Calu3 (cell line): ENCODE data around the gene RGS3. TPM values are rescaled to one million over a fixed set of nuclear protein-coding genes. Genes with fewer than 3 reads are reported as not detected.

Experiments
- BruUV-seq: library from RNA; stranded (reverse); fragments of 400-500 nt; replicated peaks from 2 replicates; lab custom pipeline; 2021; lab: Mats Ljungman, UMichigan
- CTCF ChIA-PET: fragments of 300-600 bp; sonication (Branson Sonifier 250); formaldehyde crosslinking; loops from one replicate; lab custom pipeline; 2022; ENCODE audit warnings: antibody characterized with exemption; lab: Charles Lee
- DNase-seq: peaks from one replicate; pipeline ENCODE4 v3.0.0; 2022
- H3K27ac Mint-ChIP-seq: one replicate; pipeline ENCODE4 v1.8.0; 2022; ENCODE audit warnings: mixed read lengths; ENCODE audit not compliant: unreplicated experiment
- H3K27me3 Mint-ChIP-seq: one replicate; pipeline ENCODE4 v1.8.0; 2022; ENCODE audit warnings: mixed read lengths; ENCODE audit not compliant: unreplicated experiment
- H3K36me3 Mint-ChIP-seq: one replicate; pipeline ENCODE4 v1.8.0; 2022; ENCODE audit warnings: mild to moderate bottlenecking, moderate library complexity, mixed read lengths; ENCODE audit not compliant: insufficient read depth, unreplicated experiment
- H3K4me1 Mint-ChIP-seq: one replicate; pipeline ENCODE4 v1.8.0; 2022; ENCODE audit warnings: mild to moderate bottlenecking, low read depth, mixed read lengths; ENCODE audit not compliant: unreplicated experiment
- H3K4me3 Mint-ChIP-seq: one replicate; pipeline ENCODE4 v1.8.0; 2022; ENCODE audit warnings: mild to moderate bottlenecking, low read depth, moderate library complexity, mixed read lengths; ENCODE audit not compliant: unreplicated experiment
- H3K9me3 Mint-ChIP-seq: one replicate; pipeline ENCODE4 v1.8.0; 2022; ENCODE audit warnings: low read depth, mixed read lengths; ENCODE audit not compliant: unreplicated experiment
- intact Hi-C: fragments of 100-400 bp; cut with micrococcal nuclease; formaldehyde crosslinking; loops from one replicate; pipeline ENCODE4 v1.10.0; 2022; ENCODE audit not compliant: unreplicated experiment
- total RNA-seq: library from RNA; stranded (reverse); gene quantifications from 2 replicates; pipeline ENCODE4 v1.2.3, GENCODE V29; 2022
- TF ChIP-seq, protein P1 (sequence below): fragments of 200-600 bp; IDR thresholded peaks from one replicate; pipeline ENCODE4 v1.8.0; 2022; ENCODE audit warnings: antibody characterized with exemption; ENCODE audit not compliant: unreplicated experiment

RGS3 gene
- total RNA-seq, 1 experiment from 2014 or later = 61.8 TPM

DNA sequence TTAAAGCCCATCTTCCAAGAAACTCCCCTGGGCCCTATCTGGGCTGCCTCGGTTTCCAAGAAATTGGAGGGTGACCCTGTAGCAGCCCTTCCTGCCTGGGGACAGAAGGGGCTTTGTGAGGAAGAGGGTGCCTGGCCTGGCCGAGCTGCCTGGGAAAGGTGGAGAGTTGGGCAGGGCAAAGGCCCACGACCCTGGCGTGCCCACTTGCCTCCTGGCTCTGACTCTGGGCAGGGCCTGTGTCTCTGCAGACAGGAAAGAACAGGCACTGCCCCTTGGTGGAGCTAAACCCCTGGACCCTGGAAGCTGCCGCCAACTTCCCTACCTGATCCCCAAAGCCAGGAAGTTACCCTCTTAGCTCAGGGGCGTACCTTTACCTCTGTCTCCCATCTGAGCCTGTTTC lies 149.3 kb downstream of the RGS3 start:
- Mint-ChIP-seq H3K36me3 (peaks cover 7% of the 10 kb centered on the region), H3K4me3 (no peak overlapping the region), H3K27me3 (no peaks in the 10 kb centered on the region), H3K4me1 (peaks cover 39% of the 10 kb centered on the region), H3K9me3 (no peaks in the 10 kb centered on the region), H3K27ac (no peak overlapping the region)
- no peak for DNase-seq
- TF ChIP-seq, protein P1, sequence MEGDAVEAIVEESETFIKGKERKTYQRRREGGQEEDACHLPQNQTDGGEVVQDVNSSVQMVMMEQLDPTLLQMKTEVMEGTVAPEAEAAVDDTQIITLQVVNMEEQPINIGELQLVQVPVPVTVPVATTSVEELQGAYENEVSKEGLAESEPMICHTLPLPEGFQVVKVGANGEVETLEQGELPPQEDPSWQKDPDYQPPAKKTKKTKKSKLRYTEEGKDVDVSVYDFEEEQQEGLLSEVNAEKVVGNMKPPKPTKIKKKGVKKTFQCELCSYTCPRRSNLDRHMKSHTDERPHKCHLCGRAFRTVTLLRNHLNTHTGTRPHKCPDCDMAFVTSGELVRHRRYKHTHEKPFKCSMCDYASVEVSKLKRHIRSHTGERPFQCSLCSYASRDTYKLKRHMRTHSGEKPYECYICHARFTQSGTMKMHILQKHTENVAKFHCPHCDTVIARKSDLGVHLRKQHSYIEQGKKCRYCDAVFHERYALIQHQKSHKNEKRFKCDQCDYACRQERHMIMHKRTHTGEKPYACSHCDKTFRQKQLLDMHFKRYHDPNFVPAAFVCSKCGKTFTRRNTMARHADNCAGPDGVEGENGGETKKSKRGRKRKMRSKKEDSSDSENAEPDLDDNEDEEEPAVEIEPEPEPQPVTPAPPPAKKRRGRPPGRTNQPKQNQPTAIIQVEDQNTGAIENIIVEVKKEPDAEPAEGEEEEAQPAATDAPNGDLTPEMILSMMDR = no peak
- CTCF ChIA-PET = no interaction called here
- BruUV-seq = no TSS peak
- intact Hi-C loops = no loop called here

GRCh38 chr9:113613815-113614413 lies 150.4 kb downstream of the RGS3 start:
- H3K27me3 Mint-ChIP-seq = no peaks in the 10 kb centered on the region
- peaks cover 7% of the 10 kb centered on the region for H3K36me3 Mint-ChIP-seq
- TF ChIP-seq, protein P1 = no peak
- H3K9me3 Mint-ChIP-seq = no peaks in the 10 kb centered on the region
- H3K27ac Mint-ChIP-seq = no peak overlapping the region
- no TSS peak for BruUV-seq
- CTCF ChIA-PET = no interaction called here
- H3K4me3 Mint-ChIP-seq = no peak overlapping the region
- H3K4me1 Mint-ChIP-seq = peaks cover 42% of the 10 kb centered on the region
- DNase-seq = no peak
- intact Hi-C loops = no loop called here

- TF ChIP-seq, protein P1 = no peak
- H3K4me1 Mint-ChIP-seq = peaks cover 43% of the 10 kb centered on the region
- no peak overlapping the region for H3K27ac Mint-ChIP-seq
- H3K4me3 Mint-ChIP-seq = no peak overlapping the region
- peaks cover 4% of the 10 kb centered on the region for H3K36me3 Mint-ChIP-seq
- no TSS peak for BruUV-seq
- no peaks in the 10 kb centered on the region for H3K9me3 Mint-ChIP-seq
- no peaks in the 10 kb centered on the region for H3K27me3 Mint-ChIP-seq
- no peak for DNase-seq
- CTCF ChIA-PET = no interaction called here
- intact Hi-C loops = no loop called here
These were observed 151.5 kb downstream of the RGS3 start for GRCh38 chr9:113614843-113615648.

DNA sequence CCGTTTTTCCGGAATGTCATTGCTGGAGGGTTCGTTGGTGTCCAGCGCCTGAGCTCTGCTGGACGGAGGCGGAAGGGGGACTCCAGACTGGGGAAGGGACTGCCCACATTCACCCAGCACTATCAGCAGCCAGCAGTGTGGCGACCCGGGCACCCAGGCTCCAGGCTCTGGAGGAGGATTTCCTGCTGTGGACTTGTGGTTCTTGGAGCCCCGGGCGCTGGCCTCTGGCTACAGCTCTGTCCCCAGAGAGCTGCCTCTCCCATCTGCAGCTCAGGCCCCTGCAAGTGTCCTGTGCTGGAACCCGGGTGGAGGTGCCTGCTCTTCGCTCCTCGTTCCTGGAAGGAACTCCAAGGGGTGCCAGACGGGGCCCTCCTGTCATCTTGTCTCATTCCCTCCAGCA lies 152.6 kb downstream of the RGS3 start:
- no peak overlapping the region for H3K27ac Mint-ChIP-seq
- no peak overlapping the region for H3K4me3 Mint-ChIP-seq
- H3K36me3 Mint-ChIP-seq = peaks cover 12% of the 10 kb centered on the region
- TF ChIP-seq, protein P1 = no peak
- H3K9me3 Mint-ChIP-seq = no peaks in the 10 kb centered on the region
- CTCF ChIA-PET = no interaction called here
- peaks cover 44% of the 10 kb centered on the region for H3K4me1 Mint-ChIP-seq
- DNase-seq = no peak
- intact Hi-C loops = no loop called here
- no peaks in the 10 kb centered on the region for H3K27me3 Mint-ChIP-seq
- no TSS peak for BruUV-seq
